MM.1S (cell line): Measurements from ENCODE around the gene HAPLN2.

Source experiments
- EZH2phosphoT487 ChIP-seq: fragments of 300-600 bp; sonication (generic); IDR thresholded peaks from 2 replicates; pipeline ENCODE4 v1.6.1; 2018; ENCODE audit warnings: antibody characterized with exemption, low read length
- TF ChIP-seq, protein P1 (sequence below): fragments of 300-600 bp; sonication (generic); IDR thresholded peaks from 2 replicates; pipeline ENCODE4 v1.5.1; 2016; ENCODE audit warnings: antibody characterized with exemption, low read length, mixed read lengths

DNA sequence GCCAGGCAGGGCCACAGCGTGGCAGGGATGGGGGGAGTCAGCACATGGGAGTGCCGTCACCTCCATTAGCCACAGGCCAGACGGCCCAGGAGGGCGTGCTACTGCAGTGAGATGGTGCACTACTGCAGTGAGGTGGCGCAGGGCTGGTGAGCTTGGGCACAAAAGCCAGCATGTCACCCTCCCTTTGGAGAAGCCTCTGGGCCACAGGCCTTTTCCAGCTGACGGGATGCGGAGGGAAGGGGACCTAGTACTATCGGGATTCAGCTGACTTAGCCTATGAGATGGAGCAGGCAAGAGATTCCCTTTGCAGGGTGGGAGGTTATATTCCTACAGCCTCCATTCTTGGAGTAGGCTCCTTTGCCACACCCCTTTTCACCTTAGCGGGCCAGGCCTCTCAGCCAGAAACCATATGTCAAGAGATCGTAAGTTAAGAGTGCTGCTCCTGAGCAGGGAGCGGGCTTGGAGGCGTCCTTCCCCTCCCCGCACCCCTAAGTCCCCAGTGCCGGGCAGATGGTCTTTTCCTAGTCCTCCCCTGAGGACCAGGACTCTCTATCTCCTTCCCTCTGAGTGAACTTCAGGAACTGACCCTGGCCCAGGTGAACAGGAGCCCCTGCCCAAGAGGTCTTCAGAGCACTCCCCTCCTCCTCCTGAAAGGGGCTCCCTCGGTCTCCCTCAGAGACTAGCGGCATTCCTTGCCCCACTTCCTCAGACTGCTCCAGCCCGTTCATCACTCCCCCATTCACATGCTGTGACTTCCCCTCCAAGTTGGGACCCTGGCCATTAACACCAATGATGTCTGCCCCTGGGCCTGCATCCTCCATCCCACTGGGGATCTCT is 49.8 kb downstream of the HAPLN2 start:
- no peak for TF ChIP-seq EZH2phosphoT487
- TF ChIP-seq, protein P1, sequence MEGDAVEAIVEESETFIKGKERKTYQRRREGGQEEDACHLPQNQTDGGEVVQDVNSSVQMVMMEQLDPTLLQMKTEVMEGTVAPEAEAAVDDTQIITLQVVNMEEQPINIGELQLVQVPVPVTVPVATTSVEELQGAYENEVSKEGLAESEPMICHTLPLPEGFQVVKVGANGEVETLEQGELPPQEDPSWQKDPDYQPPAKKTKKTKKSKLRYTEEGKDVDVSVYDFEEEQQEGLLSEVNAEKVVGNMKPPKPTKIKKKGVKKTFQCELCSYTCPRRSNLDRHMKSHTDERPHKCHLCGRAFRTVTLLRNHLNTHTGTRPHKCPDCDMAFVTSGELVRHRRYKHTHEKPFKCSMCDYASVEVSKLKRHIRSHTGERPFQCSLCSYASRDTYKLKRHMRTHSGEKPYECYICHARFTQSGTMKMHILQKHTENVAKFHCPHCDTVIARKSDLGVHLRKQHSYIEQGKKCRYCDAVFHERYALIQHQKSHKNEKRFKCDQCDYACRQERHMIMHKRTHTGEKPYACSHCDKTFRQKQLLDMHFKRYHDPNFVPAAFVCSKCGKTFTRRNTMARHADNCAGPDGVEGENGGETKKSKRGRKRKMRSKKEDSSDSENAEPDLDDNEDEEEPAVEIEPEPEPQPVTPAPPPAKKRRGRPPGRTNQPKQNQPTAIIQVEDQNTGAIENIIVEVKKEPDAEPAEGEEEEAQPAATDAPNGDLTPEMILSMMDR, result no peak
